ENCODE measurements around the gene RPS18.

DNA sequence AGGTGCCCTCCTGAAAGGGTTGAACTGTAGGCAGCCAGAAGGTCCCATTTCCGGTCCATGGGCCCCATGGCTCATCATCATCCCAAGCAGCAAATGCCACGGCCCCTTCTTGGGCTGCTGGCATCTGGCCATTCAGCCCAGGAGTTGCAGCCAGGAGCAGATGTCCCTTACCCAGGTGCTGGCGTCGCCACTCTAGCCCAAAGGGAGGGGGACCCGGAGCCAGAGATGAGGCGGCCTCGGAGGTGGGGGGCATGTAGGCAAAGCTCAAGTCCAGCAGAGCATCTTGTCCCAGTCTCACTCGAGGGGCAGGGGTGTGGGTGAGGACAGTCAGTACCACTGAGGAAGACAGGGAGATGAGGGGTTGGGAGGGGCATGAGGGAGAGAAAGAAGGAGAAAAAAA is 33.2 kb downstream of the RPS18 start:
- TF ChIP-seq CTCF (IDR thresholded peaks at IDR 0.05; ENCODE audit: low read depth, low read length, poor library complexity, severe bottlenecking): no peak
- no peak for TF ChIP-seq EZH2phosphoT487 (IDR thresholded peaks at IDR 0.05; ENCODE audit: borderline replicate concordance, low read length)

Measured in DOHH2 (cell line).